ENCODE results near the gene NKTR. TPM values are rescaled to one million over a fixed set of nuclear protein-coding genes. Genes with fewer than 3 reads are reported as not detected.

Gene NKTR
- total and polyA plus RNA-seq, 9 of the 15 experiments (the other 6 are each of a cell fraction or from before 2014, with no cell fraction given) = 19.7 to 123 (median 92.6) TPM

GRCh38 chr3:42668793-42669217 lies 68.3 kb downstream of the NKTR start:
- in situ Hi-C loops (cut with MboI) = no loop called here
- no TSS peak for BruUV-seq (replicated peaks)

GRCh38 chr3:42670051-42670576 lies 69.6 kb downstream of the NKTR start:
- FAIRE-seq (no peak), ATAC-seq (no peak), DNase-seq (ENCODE audit: extremely low read depth in 1 of 4, low spot score in 3 of 4) (peak in 1 of 4 experiments; percentile 8)
- Histone ChIP-seq H3K4me3 (no peak overlapping the region), H3K4me1 (replicated peaks in 1 of 2; ENCODE audit: control insufficient read depth in 2 of 2, insufficient read depth in 2 of 2, low read length in 2 of 2) (peaks cover 4 to 5% of the 10 kb centered on the region in 2 experiments; a peak in 4 of 5 replicates), H3K27me3 (ENCODE audit: control insufficient read depth in 2 of 2, insufficient read depth in 2 of 2, low read length in 2 of 2) (peaks cover 7 to 27% of the 10 kb centered on the region in 2 experiments; a peak in 3 of 5 replicates), H3K9me1 (ENCODE audit: control insufficient read depth, insufficient read depth, low read length) (no peaks in the 10 kb centered on the region), H4K20me1 (replicated peaks; ENCODE audit: control insufficient read depth, insufficient read depth, low read length) (0 out of 2 replicates have a peak, but pooled peaks cover 2% of the 10 kb centered on the region), H3K9ac (ENCODE audit: insufficient read depth in 1 of 2, low read depth in 2 of 2, low read length in 2 of 2) (no peak overlapping the region), H3K4me2 (ENCODE audit: insufficient read depth, low read length) (no peak overlapping the region), H3K36me3 (ENCODE audit: control insufficient read depth, insufficient read depth, low read length) (no peaks in the 10 kb centered on the region), H3K9me3 (replicated peaks; ENCODE audit: control insufficient read depth, insufficient read depth, low read depth, low read length) (no peaks in the 10 kb centered on the region), H3K27ac (ENCODE audit: extremely low read depth, low read depth, low read length) (no peak overlapping the region), H2AFZ (ENCODE audit: low read depth, low read length) (no peak overlapping the region), H3K79me2 (ENCODE audit: control insufficient read depth, insufficient read depth, low read length) (no peaks in the 10 kb centered on the region)
- ChIA-PET POLR2A (interaction anchor here (0.5 to 1.1 kb wide), 5 partner anchors 9 to 43 kb away, joined by 3 read pairs; partner anchors contain the start of gene KLHL40), CTCF (ENCODE audit: low intra/inter-chr PET ratio) (no interaction called here)
- WGBS (ENCODE audit: insufficient coverage, low coverage, missing lambda C conversion rate) = 0% methylated on average over 7 of the region's 7 CpGs
- TF ChIP-seq ZNF778 (CRISPR knock-in tag; IDR thresholded peaks at IDR 0.05) (no peak), HDAC6 (IDR thresholded peaks at IDR 0.05; ENCODE audit: low read depth, low read length) (no peak), SMARCA5 (IDR thresholded peaks at IDR 0.05) (no peak), SETDB1 (IDR thresholded peaks at IDR 0.05; ENCODE audit: low read length) (no peak), CXXC5 (CRISPR knock-in tag; IDR thresholded peaks at IDR 0.05) (no peak), TOE1 (IDR thresholded peaks at IDR 0.05; ENCODE audit: borderline replicate concordance) (no peak), TOE1 (CRISPR knock-in tag; IDR thresholded peaks at IDR 0.05; ENCODE audit: borderline replicate concordance, low read depth) (no peak), KDM2B (CRISPR knock-in tag; IDR thresholded peaks at IDR 0.05) (no peak), NFXL1 (CRISPR knock-in tag; IDR thresholded peaks at IDR 0.05) (no peak)
- in situ Hi-C loops (cut with MboI) = no loop called here
- no TSS peak for BruUV-seq (replicated peaks)
- intact Hi-C loops (cut with micrococcal nuclease) = no loop called here

More at GRCh38 chr3:42668793-42669217, 68.3 kb downstream of the NKTR start:
- ChIA-PET CTCF (ENCODE audit: low intra/inter-chr PET ratio) (interaction anchor here (0.7 kb wide), 1 partner anchor 132 kb away, joined by 4 read pairs; no protein-coding TSS in a partner anchor), POLR2A (no interaction called here)
- H3K9ac ChIP-seq (ENCODE audit: insufficient read depth in 1 of 2, low read depth in 2 of 2, low read length in 2 of 2) = no peak overlapping the region
- no peak for ATAC-seq
- intact Hi-C loops (cut with micrococcal nuclease) = no loop called here
- H3K79me2 ChIP-seq (ENCODE audit: control insufficient read depth, insufficient read depth, low read length) = no peaks in the 10 kb centered on the region
- no peak overlapping the region for H3K4me2 ChIP-seq (ENCODE audit: insufficient read depth, low read length)
- no peak overlapping the region for H3K4me3 ChIP-seq
- no peaks in the 10 kb centered on the region for H3K9me3 ChIP-seq (replicated peaks; ENCODE audit: control insufficient read depth, insufficient read depth, low read depth, low read length)
- H3K4me1 ChIP-seq (replicated peaks in 1 of 2; ENCODE audit: control insufficient read depth in 2 of 2, insufficient read depth in 2 of 2, low read length in 2 of 2) = peaks cover 4 to 9% of the 10 kb centered on the region in 2 experiments; a peak in 4 of 5 replicates
- H3K27ac ChIP-seq (ENCODE audit: extremely low read depth, low read depth, low read length) = no peak overlapping the region
- peaks cover 7 to 27% of the 10 kb centered on the region in 2 experiments; a peak in 3 of 5 replicates for H3K27me3 ChIP-seq (ENCODE audit: control insufficient read depth in 2 of 2, insufficient read depth in 2 of 2, low read length in 2 of 2)
- DNase-seq (ENCODE audit: extremely low read depth in 1 of 4, low spot score in 3 of 4) = peak in 1 of 4 experiments; percentile 7
- H3K36me3 ChIP-seq (ENCODE audit: control insufficient read depth, insufficient read depth, low read length) = no peaks in the 10 kb centered on the region
- WGBS (ENCODE audit: insufficient coverage, low coverage, missing lambda C conversion rate) = 6% methylated on average over 4 of the region's 4 CpGs
- TF ChIP-seq NFIC (IDR thresholded peaks at IDR 0.05) = 0 out of 2 replicates have a peak, but pooled peaks have one; percentile 13
- TF ChIP-seq ZNF695 (CRISPR knock-in tag; IDR thresholded peaks at IDR 0.05) = no peak
- peak; percentile 99 for TF ChIP-seq ZNF12 (CRISPR knock-in tag; IDR thresholded peaks at IDR 0.05)
- no peaks in the 10 kb centered on the region for H3K9me1 ChIP-seq (ENCODE audit: control insufficient read depth, insufficient read depth, low read length)
- 0 out of 2 replicates have a peak, but pooled peaks cover 5% of the 10 kb centered on the region for H4K20me1 ChIP-seq (replicated peaks; ENCODE audit: control insufficient read depth, insufficient read depth, low read length)
- FAIRE-seq = no peak
- no peak overlapping the region for H2AFZ ChIP-seq (ENCODE audit: low read depth, low read length)

Data from K562 (cell line).